GM23338 (cell line): ENCODE measurements around the gene SH3GL3.

Experiments used
- EZH2 ChIP-seq: fragments of 200-600 bp; sonication (generic); IDR thresholded peaks from one replicate; pipeline ENCODE4 v1.8.0; 2017; ENCODE audit warnings: antibody characterized with exemption, mild to moderate bottlenecking, low read depth; ENCODE audit not compliant: unreplicated experiment
- EZH2phosphoT487 ChIP-seq: fragments of 200-600 bp; sonication (generic); IDR thresholded peaks from one replicate; pipeline ENCODE4 v1.8.1; 2018; ENCODE audit warnings: antibody characterized with exemption; ENCODE audit not compliant: unreplicated experiment
- JUNB ChIP-seq: IDR thresholded peaks from one replicate; pipeline ENCODE4 v1.6.1; 2016; ENCODE audit warnings: antibody characterized with exemption; ENCODE audit not compliant: unreplicated experiment
- POLR2AphosphoS5 ChIP-seq: IDR thresholded peaks from 2 replicates; pipeline ENCODE4 v1.6.1; 2016; ENCODE audit warnings: antibody characterized with exemption, low read depth
- STAT1 ChIP-seq: IDR thresholded peaks from one replicate; pipeline ENCODE4 v1.6.1; 2016; ENCODE audit warnings: antibody characterized with exemption; ENCODE audit not compliant: unreplicated experiment
- TF ChIP-seq, protein P1 (sequence below), 2 experiments: fragments of 200-600 bp in 1 of 2; sonication (generic) in 1 of 2; conservative IDR thresholded peaks; 2 replicates each; pipeline versions ENCODE4 v1.5.1 to v1.6.1; 2016 to 2017; ENCODE audit warnings: antibody characterized with exemption in 2 of 2, low read depth in 2 of 2, mild to moderate bottlenecking in 2 of 2, moderate library complexity in 1 of 2

DNA sequence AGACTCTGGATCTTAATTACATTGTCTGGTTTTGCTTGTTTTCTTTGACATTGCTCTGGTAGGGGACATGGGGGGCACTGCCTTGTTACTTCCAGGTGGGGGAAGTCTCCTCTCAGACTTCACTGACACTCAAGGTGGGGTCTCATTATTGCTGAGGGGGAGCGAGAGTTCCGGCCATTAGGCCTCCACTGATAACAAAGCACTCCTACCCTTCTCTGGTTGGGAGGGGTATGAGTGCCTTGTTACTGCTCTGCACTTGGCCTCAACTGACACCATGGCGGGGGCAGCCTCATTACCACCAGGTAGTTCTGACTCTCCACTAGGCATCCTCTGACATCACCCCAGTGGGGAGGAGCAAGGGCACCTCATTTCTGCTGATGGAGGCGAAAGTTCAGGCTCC, 25.7 kb downstream of the SH3GL3 start:
- no peak for TF ChIP-seq STAT1
- TF ChIP-seq, protein P1, sequence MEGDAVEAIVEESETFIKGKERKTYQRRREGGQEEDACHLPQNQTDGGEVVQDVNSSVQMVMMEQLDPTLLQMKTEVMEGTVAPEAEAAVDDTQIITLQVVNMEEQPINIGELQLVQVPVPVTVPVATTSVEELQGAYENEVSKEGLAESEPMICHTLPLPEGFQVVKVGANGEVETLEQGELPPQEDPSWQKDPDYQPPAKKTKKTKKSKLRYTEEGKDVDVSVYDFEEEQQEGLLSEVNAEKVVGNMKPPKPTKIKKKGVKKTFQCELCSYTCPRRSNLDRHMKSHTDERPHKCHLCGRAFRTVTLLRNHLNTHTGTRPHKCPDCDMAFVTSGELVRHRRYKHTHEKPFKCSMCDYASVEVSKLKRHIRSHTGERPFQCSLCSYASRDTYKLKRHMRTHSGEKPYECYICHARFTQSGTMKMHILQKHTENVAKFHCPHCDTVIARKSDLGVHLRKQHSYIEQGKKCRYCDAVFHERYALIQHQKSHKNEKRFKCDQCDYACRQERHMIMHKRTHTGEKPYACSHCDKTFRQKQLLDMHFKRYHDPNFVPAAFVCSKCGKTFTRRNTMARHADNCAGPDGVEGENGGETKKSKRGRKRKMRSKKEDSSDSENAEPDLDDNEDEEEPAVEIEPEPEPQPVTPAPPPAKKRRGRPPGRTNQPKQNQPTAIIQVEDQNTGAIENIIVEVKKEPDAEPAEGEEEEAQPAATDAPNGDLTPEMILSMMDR (conservative IDR thresholded peaks at IDR 0.05; ENCODE audit: low read depth in 2 of 2), result no peak
- no peak for TF ChIP-seq POLR2AphosphoS5
- no peak for TF ChIP-seq EZH2
- TF ChIP-seq EZH2phosphoT487, result no peak
- TF ChIP-seq JUNB, result no peak
